ENCODE data around the gene ADAMTS13. TPM values are rescaled to one million over a fixed set of nuclear protein-coding genes. Genes with fewer than 3 reads are reported as not detected.

The ADAMTS13 gene
- total and polyA plus RNA-seq, 9 of the 15 experiments (the other 6 are each of a cell fraction or from before 2014, with no cell fraction given): 0.03 to 0.20 (median 0.04) TPM; not detected in 4

DNA sequence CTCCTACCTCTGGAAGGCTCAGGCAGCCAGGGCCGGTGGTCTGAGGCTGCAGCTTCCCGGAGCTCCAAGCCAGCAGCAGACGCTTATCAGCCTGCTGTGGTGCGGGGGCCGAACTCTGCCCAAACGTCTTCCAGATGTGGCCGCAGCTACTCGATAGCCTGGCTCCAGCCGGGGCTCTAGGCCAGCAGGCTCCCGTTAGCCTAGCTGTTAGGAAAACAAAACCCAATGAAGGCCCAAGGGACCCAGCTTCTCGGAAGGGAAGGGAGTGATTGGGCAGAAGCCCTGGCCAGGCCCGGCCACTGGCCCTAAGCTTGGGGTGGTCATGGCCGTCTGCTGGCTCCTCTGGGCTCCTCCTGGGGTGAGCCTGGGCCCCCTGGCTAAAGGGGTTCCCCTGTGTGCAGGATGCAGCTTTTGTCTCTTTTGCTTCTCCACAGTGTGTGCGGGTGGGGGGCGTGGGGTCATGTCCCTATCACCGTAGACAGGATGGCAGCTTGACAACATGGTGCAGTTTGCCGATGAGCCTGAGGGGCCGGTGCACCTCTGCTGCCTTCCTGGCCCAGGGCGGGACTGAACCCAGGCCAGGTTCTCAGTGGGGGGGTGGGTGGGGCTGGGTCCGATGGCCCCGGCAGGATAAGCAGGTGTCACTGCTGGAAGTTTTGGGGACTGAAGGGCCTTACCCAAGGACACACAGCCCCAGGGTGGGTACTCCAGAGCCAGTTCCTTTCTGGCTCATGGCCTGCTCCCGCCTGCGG, 83.9 kb downstream of the ADAMTS13 start (continued):
- no peak for TF ChIP-seq ZNF696 (CRISPR knock-in tag; conservative IDR thresholded peaks at IDR 0.05)
- no peak for TF ChIP-seq ZNF224 (CRISPR knock-in tag; IDR thresholded peaks at IDR 0.05)
- TF ChIP-seq HDAC2 (IDR thresholded peaks at IDR 0.05): no peak
- no peak for TF ChIP-seq PRDM10 (IDR thresholded peaks at IDR 0.05; ENCODE audit: partially characterized antibody)
- TF ChIP-seq RFX7 (CRISPR knock-in tag; IDR thresholded peaks at IDR 0.05): no peak
- TF ChIP-seq ZBTB12 (CRISPR knock-in tag; IDR thresholded peaks at IDR 0.05): no peak
- no peak for TF ChIP-seq ARHGAP35 (IDR thresholded peaks at IDR 0.05; ENCODE audit: partially characterized antibody)
- TF ChIP-seq ZNF717 (CRISPR knock-in tag; IDR thresholded peaks at IDR 0.05): no peak
- no peak for TF ChIP-seq NCOA6 (IDR thresholded peaks at IDR 0.05)
- no peak for TF ChIP-seq PHB2 (IDR thresholded peaks at IDR 0.05; ENCODE audit: low read depth)
- no peak for TF ChIP-seq CBX5 (IDR thresholded peaks at IDR 0.05; ENCODE audit: borderline replicate concordance, low read depth)
- no peak for TF ChIP-seq NFRKB (IDR thresholded peaks at IDR 0.05; ENCODE audit: low read depth)
- no peak for TF ChIP-seq HES1 (IDR thresholded peaks at IDR 0.05; ENCODE audit: low read depth)
- TF ChIP-seq FOSL1 (tag; conservative IDR thresholded peaks at IDR 0.05): no peak
- no peak for TF ChIP-seq BRF2 (IDR thresholded peaks at IDR 0.05; ENCODE audit: borderline replicate concordance, insufficient read depth, insufficient read length)
- TF ChIP-seq, protein P1, sequence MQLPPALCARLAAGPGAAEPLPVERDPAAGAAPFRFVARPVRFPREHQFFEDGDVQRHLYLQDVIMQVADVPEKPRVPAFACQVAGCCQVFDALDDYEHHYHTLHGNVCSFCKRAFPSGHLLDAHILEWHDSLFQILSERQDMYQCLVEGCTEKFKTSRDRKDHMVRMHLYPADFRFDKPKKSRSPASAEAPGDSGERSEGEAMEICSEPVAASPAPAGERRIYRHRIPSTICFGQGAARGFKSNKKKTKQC (CRISPR knock-in tag; IDR thresholded peaks at IDR 0.05): no peak
- no peak for TF ChIP-seq ZNF583 (CRISPR knock-in tag; IDR thresholded peaks at IDR 0.05)
- no peak for TF ChIP-seq KAT2B (IDR thresholded peaks at IDR 0.05; ENCODE audit: low read depth, low read length)
- peak; percentile 86 for TF ChIP-seq KLF16 (IDR thresholded peaks at IDR 0.05)
- no peak for TF ChIP-seq MCM5 (IDR thresholded peaks at IDR 0.05; ENCODE audit: low read depth)
- TF ChIP-seq CREBBP (IDR thresholded peaks at IDR 0.05; ENCODE audit: low read depth, low read length): no peak
- TF ChIP-seq, protein P2, sequence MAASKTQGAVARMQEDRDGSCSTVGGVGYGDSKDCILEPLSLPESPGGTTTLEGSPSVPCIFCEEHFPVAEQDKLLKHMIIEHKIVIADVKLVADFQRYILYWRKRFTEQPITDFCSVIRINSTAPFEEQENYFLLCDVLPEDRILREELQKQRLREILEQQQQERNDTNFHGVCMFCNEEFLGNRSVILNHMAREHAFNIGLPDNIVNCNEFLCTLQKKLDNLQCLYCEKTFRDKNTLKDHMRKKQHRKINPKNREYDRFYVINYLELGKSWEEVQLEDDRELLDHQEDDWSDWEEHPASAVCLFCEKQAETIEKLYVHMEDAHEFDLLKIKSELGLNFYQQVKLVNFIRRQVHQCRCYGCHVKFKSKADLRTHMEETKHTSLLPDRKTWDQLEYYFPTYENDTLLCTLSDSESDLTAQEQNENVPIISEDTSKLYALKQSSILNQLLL (CRISPR knock-in tag; IDR thresholded peaks at IDR 0.05; ENCODE audit: borderline replicate concordance): no peak
